Smooth muscle cell of the brain vasculature (primary cell): ENCODE data around the gene MMS22L.

ENCODE experiments used
- DNase-seq: peaks from one replicate; pipeline ENCODE4 v3.0.0-alpha.2; 2012; ENCODE audit warnings: low read depth, low spot score

The MMS22L gene, protein sequence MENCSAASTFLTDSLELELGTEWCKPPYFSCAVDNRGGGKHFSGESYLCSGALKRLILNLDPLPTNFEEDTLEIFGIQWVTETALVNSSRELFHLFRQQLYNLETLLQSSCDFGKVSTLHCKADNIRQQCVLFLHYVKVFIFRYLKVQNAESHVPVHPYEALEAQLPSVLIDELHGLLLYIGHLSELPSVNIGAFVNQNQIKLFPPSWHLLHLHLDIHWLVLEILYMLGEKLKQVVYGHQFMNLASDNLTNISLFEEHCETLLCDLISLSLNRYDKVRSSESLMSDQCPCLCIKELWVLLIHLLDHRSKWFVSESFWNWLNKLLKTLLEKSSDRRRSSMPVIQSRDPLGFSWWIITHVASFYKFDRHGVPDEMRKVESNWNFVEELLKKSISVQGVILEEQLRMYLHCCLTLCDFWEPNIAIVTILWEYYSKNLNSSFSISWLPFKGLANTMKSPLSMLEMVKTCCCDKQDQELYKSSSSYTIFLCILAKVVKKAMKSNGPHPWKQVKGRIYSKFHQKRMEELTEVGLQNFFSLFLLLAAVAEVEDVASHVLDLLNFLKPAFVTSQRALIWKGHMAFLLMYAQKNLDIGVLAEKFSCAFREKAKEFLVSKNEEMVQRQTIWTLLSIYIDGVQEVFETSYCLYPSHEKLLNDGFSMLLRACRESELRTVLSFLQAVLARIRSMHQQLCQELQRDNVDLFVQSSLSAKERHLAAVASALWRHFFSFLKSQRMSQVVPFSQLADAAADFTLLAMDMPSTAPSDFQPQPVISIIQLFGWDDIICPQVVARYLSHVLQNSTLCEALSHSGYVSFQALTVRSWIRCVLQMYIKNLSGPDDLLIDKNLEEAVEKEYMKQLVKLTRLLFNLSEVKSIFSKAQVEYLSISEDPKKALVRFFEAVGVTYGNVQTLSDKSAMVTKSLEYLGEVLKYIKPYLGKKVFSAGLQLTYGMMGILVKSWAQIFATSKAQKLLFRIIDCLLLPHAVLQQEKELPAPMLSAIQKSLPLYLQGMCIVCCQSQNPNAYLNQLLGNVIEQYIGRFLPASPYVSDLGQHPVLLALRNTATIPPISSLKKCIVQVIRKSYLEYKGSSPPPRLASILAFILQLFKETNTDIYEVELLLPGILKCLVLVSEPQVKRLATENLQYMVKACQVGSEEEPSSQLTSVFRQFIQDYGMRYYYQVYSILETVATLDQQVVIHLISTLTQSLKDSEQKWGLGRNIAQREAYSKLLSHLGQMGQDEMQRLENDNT

DNA sequence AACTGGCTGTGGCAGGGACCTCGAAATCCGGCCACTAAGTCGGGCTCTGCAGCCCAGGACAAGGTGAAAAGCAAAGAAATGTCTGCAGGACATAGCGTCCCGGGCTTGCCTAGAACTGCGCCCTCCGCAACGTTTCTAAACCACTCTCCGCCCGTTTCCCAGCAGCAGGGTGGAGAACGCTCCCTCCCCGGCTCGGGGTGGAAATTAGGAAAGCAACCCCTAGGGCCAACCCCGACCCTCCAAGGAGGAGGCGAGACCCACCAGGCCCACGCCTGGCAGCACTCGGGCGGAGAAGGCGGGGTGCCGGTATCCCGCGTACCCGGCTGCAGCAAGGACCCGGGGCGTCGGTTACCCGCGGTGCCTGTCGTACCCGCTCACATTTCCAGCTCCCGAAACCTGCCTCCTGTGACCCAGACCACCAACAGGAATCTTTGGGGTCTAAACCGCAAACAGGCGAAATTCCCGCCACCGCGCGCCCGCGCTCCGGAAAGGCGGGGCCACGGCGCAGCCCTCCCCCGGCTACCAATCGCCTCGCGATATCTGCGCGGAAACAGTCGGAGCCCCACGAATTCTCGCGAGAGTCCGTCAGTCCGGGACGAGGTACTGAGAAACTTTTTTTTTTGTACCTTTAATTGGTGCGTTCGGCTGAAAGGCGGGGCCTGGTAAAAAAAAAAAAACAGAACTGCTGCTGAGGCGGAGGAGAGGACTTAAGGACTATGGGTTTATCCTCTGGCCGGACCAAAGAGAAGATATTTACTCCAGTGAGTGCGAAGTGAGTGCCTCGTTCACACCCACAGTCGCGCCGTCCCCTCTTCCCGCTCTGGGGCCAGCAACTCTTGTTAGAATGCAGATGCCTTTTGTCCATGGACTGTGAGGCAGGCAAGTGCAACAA is at the start of gene MMS22L:
TSS of gene MMS22L (minus strand) at position 491 of the 892 bp plus-strand sequence. CDS start 739 bp downstream, outside the sequence.
- peak; percentile 83 for DNase-seq

DNA sequence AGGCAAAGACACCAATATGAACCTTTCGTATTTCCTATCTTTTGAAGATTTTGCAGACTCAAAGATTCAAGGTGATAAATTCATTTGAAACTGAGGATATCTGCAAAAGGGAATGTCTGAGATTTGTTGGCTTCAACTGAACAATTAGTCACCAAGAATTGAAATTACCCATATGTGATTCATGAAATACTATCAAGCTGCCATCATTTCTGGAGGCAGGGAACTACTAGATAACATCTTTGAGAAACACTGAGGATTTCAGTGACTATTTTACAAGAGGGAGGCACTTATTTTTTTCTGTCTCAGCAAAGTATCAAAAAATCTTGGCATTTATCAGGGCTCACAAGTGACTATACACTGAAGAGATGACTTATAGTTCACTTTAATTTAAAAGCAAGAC is 39.8 kb upstream of the MMS22L start:
- no peak for DNase-seq

DNA sequence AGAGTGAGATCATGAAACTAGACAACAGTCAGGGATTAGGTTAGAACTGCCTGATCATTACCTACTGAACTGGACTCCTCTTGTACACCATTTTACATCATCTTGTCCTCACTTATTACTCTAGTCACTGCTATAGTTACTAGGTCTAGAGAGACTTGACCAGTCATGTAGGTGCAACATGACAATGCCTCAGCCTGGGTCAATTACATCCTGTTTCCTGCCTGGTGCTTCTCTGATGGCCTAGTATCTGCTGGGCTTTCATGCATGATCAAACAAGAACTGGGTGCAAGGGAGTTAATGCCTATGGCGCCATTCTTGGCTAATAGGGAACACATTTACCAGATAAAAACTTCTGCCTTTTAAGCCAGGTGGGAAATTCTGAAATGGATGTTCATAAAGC is 39.2 kb upstream of the MMS22L start:
- DNase-seq, result no peak

DNA sequence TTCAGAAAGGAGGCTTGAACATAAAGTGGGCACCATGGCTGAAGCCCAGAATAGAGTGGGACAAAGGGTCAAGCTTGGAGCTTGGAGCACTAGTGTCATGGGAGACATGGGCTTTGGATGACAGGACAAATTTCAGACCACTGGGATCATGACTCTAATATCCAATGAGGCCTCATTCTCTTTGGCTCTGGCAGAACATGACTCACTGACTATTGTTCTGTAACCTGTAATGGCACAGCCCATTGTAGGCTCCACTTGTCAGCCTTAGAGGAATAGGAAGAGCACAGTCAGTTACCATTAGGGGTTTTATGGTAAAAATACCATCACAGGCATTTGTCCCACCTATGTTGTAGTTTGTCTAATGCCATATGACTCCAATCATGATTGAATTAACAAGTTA is 34.0 kb upstream of the MMS22L start:
- DNase-seq, result no peak

DNA sequence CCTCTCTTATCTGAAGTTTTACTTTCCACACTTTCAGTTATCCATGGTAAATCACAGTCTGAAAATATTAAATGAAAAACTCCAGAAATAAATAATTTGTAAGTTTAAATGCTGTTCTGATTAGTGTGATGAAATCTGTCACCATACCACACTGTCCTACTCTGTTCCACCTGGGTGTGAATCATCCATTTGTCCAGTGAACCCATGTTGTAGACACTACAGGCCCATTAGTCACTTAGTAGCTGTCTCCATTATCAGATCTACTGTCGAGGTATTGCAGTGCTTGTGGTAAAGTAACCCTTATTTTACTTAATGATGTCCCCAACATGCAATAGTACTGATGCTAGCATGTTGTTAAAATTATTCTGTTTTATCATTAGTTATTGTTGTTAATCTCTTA is 29.2 kb upstream of the MMS22L start:
- no peak for DNase-seq

DNA sequence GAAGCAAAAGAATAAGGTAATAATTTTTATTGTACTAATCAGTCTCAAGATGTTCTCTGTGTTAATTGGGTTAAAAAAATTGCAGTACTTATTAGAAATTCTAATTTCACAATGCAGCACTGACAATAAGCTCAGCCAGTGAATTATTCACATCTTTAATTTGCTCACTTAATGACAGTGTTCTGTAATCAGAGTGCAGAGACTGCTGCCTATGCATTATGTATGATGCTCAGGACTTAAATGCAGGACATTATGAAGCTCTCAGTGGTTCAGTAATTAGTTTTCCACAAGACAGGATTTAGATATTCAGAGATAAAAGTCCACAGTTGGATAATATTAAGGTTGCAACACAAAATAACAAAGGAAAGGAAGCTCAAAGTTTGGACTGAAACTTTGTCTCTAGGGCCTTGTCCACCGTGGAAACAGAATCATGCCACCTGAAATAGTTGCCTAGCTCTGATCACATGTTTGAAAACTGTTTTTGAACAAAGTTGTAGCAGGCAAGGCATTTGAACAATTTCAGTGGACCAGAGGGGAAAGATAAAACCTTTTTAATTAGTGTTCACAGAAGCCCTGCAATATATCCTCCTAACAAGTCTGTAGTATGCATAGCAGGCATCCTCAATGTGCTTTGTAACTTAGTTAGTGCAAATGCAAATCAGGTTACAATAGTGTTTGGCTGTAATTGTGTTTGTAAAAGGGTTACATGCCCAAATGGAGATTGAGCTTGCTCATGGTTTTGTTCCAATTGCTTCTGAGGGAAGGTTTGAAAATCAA is 23.7 kb upstream of the MMS22L start:
- DNase-seq, result no peak

DNA sequence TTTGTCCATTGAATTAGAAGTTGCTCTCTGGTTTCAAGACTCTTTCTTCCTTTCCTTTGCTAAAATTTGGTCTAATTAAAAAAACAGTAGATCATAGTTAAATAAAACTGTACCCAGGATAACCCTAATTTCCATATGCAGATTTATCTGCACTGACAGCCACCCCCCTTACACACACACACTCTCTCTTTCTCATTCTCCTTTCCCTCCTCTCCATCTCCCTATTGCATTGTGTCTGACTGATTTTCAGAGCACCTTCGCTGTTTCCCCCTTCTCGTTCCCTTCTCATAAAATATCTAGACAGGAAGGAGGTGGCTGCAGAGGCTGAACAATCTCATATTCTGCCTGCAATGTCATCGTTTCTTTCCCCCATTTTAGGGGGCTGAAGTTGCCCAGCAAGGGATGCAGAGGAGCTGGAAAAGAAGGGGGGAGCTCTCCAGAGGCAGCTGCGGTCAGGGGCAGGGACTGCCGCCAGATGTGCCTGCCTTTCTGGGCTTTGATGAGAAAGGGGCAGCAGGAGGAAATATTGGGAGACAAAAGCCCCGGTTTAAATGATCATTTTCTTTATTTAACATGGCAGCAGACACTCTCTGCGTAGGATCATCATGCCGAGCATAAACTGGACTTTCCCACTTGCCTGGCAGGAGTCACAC is 22.5 kb upstream of the MMS22L start:
- DNase-seq, result no peak

DNA sequence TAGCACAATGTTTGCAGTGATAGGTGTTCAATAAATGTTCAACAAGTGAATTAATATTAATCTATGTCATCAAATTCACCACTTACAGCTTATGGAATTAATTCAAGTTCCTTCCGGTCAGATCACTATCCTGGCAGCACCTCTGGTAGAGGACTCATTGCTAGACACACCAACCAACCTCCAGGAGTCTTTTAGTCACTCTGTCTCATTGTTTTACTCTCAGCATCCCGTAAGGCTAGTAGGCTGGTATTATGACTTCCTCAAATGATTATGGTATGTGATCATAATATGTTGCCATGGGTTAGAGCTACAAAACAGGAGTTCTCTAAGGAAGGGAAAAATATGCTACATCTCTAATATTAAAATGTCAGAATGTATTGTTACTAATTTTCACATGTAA is 21.7 kb upstream of the MMS22L start:
- DNase-seq, result no peak

DNA sequence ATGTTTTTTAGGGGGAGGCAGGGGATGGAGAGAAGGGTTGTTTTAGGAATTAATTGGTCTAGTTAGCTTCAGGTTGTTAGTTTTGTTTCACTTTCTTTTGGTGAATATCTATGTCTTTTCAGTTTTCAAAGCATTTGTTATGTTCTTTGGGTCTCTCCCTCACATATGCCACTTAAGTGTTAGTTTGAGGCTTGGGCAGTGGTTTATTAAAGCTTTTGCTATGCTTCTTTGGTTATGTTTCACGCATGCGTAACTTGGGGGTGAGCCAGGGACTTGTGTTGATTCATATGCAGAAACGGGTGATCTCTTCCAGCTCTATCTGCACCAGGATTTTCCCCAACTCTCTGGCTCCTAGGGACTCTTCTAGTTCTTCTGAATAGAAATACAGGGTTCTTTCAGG is 11.4 kb upstream of the MMS22L start:
- no peak for DNase-seq

DNA sequence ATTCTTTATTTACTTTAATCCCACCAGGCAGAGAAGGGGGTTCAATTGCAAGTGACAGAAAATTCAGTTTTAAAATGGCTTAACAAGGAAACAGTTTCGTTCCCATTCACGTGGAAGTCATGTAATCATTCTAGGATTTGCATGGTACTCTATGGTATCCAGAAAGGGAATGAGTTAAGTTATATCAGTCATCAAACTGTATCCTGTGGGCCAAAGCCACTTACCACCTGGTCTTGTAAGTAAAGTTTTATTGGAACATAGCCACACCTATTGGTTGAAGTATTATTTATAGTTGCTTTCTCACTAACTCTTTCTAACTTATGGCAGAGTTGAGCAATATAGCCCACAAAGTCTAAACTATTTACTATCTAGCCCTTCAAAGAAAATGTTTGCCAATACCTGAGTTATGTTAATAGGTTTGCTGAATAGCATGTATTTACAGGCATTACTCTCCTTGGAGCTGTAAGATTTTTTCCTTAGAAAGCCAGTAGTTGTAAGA is 10.2 kb upstream of the MMS22L start:
- DNase-seq, result no peak

DNA sequence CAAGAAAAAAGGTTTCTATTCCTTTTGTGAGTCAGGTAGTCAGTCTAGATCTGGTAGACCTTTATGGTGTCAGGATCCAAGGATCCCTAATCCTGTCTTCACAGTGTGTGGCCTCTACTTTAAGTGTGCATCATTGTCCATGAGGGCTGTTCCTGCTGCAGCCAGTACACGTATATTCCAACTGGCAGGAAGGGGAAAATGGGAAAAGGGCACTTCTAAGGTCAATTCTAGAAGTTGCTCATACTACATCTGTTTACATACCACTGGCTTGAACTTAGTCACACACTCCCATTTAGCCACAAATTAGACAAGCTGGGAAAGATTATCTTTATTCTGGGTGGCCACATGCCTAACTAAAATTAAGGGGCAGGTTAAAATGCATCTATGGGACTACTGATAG is 9.7 kb upstream of the MMS22L start:
- no peak for DNase-seq

DNA sequence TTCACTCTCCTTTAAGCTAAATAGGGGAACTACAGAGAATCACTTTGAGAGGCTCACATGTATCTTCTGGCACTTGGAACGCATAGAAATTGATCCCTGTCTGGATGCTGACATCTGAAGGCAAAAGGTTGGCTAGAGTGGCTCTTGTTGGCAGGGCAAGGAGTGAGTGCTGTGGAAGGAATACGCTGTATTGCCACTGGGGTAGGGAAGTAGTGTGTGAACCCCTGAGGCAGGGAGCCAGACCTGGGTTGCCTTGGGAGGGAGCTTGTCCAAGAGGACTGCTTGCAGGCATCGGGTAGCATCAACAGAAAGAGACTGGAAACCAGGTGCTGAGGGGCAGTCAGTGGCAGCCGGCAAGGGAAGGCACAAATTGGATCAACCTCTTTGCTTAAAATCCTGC is 8.9 kb upstream of the MMS22L start:
- no peak for DNase-seq

DNA sequence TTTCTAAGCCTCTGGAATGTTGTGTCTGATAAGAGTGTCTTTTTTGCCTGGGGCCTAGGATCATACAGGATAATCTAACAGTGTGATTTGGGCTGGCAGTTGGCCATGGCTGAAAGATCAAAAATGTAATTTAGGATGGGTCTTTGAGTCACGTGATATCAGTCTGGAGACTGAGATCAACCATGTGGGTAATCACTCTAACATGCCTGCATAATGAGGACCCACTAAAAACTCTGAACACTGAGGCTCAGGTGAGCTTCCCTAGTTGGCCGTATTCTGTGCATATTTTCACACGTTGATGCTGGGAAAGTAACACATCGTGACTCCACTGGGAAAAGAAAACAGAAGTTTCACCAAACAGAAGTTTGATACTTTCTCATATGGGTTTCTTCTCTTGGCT is 6.3 kb upstream of the MMS22L start:
- no peak for DNase-seq

DNA sequence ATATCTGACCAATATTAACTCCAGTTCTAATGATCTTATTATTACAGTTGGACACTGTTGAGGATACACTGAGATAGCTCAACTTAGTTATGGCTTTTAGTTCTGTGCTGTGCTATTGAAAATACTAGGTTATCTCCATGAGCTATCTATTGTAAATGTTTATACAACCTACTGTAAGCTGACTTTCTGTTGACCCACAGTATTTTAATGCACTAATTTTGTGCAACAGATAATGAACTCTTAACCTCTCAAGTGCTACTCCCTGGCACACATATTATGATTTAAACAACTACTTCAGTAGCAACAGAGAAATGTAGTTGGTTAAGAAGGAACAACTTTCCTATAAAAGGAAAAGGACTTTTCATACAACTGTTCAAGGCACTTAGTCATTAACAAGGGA is 5.2 kb upstream of the MMS22L start:
- DNase-seq, result no peak

DNA sequence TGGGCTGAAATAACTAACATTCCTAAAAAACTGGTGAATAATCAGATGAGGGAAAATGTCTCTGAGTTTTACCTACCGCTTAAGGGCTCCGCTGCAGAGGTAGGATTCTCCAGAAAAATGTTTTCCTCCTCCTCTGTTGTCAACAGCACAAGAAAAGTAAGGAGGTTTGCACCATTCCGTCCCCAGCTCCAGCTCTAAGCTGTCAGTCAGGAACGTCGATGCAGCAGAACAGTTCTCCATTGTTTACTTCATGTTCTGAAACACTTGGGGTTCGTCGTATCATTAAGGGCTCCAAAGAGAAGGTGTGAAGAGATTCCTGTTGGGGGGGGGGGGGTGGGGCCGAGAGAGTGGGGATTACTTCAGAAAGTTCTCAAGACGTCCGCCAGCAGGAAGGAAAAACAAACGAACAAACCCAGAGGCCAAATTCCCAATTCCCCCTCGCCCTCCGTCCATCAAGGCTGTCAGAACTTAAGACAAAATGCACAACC is 734 bp downstream of the MMS22L start:
- no peak for DNase-seq

DNA sequence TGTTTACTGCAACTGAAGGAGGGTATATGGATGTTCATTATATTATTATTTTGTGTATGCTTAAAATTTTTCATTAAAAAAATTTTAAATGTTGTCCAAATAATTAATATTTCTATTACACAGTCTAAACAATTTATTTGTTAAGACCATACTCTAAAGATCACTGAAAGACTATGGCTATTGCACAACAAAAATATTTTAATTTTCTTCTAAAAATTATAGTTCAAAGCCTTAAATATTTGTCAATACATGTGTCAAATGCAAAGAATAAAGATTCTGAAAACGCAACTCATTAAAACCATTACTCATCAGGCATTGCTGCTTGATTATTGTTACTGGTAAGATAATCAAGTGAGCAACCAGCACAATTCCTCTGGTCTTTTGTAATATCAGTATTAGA is 2.2 kb downstream of the MMS22L start:
- DNase-seq, result no peak

DNA sequence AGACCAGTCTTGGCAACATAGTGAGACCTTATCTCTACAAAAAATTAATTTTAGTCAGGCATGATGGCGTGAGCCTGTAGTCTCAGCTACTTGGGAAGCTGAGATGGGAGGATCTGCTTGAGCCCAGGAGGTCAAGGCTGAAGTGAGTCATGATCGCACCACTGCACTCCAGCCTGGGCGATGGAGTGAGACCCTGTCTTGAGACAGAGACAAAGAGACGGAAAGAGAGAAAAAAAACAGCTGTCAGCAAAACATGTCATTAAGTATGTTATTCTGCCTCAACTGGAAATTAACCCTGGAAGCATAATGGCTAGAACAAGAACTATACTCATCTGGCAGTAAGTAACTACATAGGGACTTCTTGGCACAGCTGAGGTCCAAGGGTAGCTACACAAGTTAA is 7.2 kb downstream of the MMS22L start:
- no peak for DNase-seq

DNA sequence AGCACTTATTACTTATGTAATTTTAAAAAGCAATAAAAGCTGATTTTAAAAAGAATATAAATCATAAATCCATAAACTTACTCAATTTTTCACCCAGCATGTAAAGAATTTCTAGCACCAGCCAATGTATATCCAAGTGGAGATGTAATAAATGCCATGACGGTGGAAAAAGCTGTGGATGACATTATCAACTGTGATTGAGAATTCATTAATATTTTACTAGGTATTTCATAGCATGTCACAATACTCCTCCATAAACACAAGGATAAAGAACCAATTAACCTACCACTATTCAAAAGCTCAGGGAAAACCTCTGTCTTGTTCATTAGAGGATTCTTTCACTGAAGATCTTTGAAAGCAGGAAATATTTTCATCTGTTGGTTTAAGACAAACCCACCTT is 13.2 kb downstream of the MMS22L start:
- DNase-seq, result no peak

DNA sequence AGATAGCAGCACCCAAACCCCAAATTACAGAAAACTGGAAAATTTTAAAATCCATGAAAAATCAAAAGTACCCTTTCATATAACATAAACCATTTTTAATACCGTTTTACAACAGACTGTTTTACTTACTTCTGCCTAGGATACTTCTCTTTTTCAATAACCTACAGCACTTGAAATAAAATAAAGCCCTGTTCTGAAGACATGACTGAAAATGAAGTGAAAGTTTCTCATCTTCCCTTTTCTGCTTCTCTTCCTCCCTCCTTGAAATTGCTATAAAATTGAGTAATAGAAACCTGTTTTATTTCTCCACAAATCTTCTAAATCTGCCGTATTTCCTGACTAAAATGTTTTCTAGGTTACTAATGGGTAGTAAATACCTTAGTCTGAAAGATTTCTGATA is 20.3 kb downstream of the MMS22L start:
- no peak for DNase-seq
